HG02763 (cell line): Measurements from ENCODE around the gene TRPC4.

ENCODE experiments used
- ATAC-seq: cut with Tn5 transposase; IDR thresholded peaks from one replicate; pipeline ENCODE4 v1.9.1; 2021; ENCODE audit warnings: mild to moderate bottlenecking, moderate library complexity; ENCODE audit not compliant: unreplicated experiment

TRPC4 gene

DNA sequence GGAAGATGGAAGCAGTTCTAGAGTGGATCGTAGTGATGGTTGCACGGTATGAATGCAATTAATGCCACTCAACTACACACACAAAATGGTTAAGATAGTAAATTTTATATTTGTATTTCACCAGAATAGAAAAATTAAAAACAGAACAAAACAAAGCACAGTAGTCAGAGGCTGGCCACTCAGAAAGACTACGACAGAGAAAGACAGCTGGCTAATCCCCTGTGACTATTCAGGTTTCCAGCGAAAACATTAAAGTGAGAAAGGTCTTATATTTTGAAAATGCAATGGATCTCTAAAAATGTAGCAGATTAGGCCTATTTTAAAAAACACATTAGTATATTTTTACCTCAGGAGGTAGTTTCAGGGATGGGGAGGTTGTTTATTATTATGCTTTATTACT is 139.7 kb downstream of the TRPC4 start:
- ATAC-seq: no peak

DNA sequence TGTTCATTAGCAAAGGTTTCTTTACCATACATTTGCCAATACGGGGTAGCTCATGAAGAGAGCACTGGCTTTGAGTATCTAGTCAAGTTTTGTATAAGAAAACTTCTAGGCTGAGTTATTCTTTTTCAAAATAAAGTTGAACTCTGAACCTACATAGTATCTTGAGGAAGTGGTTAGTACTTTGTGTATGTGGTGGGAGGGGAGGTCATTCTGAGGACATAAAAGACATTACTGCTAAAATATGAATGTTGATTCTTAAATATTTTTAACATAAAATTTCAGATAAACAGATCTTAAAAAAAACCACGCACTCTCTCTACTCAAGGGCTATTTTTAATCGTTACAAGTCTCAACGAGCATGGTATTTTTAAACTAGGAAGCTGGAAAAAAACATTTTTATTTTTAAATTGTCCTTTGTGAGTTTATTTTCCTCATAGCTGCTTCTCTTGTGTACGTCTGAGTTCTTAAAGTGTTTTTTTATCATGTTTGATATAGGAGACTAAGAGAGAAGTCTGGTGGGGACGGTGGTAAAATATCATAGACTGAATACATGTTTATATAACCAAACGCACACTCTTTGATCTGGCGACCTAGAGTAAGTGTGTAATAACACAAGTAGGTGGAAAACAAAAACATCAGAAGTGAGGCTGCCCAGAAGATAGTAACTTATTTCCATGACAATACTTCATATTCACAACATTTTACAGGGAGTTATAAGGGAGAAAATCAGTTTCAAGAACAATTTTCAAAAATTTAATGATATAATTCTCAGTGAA is 153.0 kb downstream of the TRPC4 start:
- ATAC-seq: no peak

DNA sequence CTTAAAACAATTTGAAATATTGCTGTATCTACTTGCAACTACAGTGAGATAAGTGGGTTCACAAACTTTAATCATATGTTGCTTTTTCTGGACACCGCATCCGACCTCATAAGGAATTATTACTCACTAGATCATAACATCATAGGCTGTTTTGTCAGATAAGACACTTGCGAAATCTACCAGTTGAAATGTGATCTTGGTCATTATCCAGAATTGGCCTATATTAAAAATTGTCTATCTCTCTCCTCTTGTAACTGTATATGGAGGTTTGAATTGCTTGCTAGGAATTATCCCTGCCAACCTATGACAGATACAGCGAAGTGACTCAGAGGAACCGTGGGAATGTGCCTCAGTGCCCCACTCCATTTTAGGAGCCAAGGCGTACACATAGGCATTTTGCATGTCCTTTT is 154.0 kb downstream of the TRPC4 start:
- ATAC-seq: no peak

DNA sequence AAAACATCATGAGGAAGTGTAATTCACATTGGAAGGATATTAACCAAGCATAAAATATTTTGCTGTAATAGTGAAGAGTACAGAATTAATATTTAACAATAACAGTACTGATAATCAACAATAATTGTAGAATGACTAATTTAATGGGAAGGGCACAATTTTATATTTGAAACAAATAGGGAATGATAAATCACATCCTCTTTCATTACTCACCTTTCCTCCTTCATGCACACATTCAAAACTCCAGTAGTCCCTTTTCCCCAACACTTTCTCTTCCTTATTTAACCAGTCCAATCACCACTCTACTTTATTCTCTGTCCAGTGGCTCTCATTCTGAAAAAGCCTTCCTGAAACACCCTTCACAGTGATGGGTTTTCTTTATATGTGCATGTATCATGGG is 160.3 kb downstream of the TRPC4 start:
- no peak for ATAC-seq

DNA sequence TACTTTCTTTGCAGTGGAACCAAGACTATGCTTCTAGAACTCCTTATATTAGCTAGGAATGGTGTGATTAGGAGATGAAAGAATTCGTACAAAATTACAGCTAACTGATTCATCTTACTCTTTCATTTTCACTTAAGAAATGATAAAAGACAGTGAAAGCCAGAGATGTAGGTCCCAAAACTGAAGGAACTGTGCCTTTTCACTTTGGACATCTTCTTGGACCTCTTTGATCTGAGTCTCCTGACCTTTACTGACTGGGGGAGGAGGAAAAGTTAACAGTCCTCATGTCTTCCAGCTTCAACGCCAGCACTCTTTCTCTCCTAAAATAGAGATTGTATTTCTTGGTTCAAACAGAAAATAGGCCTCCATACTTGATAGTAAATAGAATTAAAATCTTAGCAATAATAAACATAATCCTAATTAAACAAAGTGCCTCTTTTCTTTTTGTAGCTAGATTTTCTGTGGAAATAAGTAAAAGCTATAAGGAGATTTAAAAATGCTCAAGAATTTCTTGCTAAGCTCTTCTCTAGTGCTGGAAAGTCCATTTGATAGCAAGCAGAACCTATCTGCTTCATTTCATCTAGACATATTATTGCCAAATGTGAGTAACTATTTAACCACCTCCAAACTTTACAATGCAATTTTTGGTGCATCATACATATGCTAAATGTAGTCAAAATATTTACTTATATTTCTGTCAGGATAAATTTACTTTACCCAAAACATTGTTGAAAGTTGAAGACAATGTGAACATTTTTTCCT is 161.7 kb downstream of the TRPC4 start:
- ATAC-seq: no peak

DNA sequence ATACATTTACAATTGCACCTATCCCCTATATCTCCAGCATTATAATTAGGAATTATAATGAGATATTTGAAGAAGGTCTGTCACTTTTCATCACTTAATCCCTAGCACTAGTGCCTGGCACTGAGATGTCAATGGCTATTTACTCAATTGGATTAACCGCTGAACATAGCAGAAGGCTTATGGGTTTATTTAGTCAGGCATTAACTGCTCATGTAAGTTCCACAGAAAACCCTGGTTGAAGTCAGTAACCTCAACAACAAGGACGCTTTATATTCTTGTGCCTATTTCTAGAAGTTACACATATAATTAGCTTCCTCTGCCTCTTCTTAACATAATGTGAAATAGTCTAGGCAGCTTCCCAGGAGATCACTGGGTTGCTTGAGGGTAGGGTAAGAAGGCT is 163.5 kb downstream of the TRPC4 start:
- no peak for ATAC-seq

DNA sequence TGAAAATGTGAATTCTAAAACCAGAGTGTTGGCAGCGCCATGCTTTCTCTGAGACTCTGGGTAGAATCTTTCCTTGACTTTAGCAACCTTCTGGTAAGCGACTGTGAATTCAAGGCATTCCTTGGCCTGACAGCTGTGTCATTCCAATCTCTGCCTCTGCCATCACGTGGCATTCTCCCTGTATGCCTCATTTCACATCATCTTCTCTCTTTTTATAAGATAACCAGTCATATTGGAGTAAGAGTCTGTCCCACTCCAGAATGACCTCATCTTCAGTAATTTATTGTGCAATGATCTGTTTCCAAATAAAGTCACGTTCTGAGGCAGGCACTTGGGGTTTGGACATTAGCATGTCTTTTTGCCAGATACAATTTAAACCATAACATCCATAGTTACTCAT is 167.6 kb downstream of the TRPC4 start:
- no peak for ATAC-seq

DNA sequence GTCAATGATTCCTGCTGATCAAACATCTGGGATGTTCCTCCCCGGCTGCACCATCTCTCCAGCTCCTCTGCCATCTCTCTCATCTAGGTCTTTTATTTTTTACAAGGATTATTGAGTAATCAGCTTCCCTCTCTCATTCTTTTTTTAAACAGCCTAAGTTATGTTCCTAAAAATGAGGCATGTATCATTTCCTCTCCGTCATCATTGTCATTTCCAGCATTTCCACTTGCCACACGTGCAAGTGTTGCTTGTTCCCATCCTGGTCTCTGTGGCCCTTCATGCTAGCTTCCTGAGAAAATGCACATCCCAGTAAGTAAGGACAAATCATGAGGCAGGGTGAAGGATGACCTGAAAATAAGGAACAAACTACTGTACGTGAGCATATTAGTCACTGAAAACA is 168.3 kb downstream of the TRPC4 start:
- no peak for ATAC-seq

DNA sequence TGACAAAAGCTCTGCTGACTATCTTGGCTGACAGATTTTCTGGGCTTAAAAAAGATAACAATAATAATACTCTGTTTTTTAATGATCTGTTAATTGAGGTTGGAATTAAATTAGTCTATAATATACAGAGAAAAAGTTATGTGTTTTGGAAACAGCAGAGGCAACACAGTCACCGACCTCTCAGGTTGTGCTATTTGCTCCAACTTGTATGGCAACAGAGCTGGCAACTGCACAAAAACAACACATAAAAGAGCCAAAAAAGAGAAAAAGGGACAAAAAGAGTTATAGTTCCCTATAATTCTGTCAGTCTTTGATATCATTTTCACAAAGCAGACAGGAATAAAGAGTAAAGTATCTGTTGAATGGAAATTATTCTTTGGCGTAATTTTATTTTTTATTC is 168.7 kb downstream of the TRPC4 start:
- no peak for ATAC-seq

DNA sequence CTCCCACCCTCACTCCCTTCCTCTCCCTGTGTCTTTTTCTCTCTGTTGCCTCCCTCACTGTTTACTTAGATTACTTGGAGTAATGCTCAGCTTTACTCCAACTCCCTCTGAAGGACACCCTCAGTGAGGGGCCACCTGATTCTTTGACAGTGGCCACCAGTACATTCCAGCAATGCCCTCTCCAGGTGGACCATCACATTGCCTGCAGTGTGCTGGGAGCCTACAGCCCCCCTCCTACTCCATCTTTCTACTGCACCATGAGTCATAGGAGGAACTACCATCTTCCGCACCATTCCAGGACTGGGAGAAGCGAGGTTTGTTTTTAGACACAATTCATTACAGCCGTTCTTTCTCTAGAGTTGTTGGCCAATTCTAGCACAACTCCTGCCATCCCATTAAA is 174.4 kb downstream of the TRPC4 start:
- ATAC-seq: no peak

DNA sequence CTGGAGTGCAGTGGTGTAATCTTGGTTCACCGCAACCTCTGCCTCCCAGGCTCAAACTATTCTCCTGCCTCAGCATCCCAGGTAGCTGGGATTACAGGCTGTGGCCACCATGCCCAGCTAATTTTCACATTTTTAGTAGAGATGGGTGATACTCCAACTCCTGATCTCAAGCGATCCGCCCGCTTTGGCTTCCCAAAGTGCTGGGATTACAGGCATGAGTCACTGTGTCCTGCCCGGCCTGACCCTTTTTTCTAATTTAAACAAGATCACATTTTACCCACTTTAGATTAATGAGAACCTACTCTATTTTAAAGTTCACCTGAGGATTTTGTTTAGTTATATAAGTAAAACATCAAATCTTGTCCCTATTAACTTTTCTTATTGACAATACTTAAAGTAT is 179.2 kb downstream of the TRPC4 start:
- ATAC-seq: no peak

DNA sequence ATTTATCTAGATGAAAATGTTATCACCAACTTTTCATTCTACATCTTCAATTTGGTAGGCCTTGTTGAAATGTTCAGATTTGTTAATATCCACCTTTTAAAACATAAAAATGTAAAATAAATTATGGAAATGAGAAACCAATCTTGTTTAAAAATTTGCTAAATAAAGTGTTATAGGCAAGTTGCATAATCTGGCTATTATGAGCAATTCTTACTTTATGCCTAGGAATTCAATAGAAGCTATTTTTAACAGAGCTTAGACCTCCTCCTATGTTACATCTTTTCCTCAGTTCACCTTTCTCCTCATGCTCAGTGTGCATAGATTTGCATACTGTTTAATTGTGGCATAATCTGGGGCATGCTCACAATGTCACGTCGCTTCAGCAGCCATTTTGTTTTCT is 183.1 kb downstream of the TRPC4 start:
- no peak for ATAC-seq

DNA sequence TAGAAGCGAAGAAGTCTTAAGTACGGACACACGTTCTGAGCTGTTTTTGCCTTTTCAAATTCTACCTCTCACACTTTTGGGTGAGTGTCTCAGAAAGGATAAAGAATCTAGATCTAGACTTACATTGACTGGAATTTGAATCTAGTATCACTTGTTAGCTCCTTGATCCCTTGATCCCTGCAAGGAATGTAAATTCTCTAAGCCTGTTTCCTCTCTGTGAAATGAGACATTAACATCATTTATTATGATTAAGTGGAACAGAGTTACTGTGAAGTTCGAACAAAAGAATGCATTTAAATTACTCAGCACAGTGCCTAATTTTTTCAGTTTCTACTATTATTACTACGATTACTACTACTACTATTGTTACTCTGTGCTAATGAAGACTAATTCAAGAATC is 184.4 kb downstream of the TRPC4 start:
- no peak for ATAC-seq

DNA sequence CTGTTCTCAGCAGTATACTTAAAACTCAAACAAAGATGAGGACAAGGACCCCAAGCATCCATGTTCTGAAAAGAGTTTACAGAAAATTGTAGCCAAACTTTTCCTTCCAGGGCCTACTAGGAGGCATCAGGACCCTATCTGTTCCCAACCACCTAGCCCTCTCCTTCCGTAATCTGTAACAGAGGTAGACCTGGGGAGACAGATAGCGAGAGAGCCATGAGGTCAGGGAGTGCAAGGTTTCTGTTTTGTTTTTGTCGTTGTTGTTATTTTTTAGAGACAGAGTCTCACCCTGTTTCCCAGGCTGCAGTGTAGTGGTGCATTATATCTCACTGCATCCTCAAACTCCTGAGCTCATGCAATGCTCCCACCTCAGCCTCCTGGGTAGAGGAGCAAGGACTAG is 187.1 kb downstream of the TRPC4 start:
- ATAC-seq: no peak

DNA sequence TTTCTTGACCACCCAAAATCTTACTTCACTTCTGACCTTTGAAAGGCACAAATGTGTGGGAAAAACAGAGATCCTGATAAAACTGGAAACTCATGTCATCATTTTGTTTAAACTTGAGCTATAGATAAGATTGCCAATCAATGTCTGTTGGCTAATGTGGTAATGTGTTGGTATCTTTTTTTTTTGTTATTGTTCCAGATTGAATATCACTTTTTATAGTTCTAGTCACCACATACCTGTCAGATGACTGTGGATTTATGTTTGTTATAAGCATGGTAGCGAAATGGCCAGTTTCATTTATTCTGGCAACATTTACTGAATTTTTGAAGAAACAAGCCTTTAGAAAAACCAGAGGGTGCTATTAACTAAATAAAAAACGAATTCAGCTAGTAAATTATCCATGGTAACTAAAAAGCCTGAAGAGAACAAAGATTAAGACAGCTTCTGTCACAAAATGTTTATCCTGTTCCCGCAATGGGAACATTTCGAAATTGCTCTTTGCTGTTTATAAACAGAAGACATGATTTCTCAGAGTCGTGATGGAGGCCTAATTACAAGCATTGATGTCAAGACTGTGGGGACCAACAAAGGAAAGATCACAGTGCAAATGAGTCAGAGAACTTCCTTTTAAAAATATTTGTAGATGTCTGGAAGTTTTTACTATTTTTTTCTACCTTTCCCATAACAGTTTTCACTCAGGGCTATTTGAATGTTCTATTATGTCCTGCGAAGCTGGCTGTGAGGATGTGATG is 188.1 kb downstream of the TRPC4 start:
- no peak for ATAC-seq

DNA sequence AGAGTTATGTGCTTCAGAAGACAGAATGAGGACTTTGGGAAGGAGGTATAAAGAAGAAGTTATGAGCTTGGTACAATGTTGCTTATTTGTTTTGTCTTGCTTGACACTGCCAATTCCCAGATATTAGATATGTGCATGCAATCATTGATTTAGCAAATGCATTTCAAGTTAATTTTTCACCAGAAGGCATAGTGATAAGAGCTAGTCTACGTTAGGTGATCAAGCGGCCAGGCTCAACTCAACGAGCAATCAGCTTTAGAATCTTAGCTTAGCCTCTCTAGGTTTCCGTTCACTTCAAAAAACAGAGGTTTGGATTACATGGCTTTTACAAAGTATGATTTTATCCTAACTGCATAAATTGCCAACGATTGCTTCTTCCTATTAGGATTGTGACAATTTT is 189.4 kb downstream of the TRPC4 start:
- no peak for ATAC-seq

DNA sequence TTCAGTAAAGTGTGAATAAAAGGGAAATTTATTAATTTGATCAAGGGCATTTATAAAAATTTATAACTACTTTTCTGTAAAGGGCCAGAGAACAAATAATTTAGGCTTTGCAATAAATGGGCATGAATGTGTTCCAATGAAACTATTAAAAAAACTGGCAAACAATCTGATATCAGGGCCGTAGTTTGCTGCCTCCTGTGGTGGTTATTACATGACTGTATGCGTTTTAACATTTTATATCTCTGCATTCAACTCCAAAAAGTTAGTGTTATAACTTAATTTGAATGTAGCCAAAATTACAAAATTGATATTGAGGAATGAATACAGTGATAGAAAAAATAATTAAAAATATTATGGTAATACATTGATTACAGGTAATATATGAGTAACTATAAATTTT is 190.5 kb downstream of the TRPC4 start:
- no peak for ATAC-seq

DNA sequence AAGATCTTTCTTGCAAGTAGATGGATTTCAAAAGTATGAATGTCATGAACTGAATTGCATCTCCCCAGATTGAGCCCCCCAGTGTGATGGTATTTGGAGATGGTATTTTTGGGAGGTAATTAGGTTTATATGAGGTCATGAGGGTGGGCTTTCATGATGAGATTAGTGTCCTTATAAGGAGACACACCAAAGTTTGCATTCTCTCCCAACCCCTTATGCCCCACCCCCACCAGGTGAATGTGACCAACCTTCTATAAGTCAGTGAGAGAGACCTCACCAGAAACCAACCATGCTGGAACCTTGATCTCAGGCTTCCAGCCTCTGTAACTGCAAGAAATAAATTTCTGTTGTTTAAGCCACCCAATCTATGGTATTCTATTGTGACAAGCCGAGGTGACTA is 199.7 kb downstream of the TRPC4 start:
- no peak for ATAC-seq

DNA sequence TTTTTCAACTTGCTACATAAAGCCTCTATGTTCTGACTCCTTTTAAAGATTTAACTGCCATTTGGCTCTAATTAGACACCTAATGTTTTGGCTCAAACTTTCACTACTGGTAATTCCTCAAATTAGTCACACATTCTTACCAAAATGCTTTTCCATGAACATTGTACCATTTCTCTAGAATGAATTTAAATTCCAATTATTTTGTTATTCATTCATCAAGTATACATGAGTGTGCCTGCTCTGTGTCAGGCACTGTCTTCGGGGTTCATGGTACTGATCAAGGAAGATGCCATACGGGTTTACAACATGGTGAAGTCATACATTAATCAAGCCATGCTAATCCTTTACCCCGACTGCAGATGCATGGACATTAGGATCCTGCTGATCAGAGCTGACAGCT is 201.9 kb downstream of the TRPC4 start:
- no peak for ATAC-seq

DNA sequence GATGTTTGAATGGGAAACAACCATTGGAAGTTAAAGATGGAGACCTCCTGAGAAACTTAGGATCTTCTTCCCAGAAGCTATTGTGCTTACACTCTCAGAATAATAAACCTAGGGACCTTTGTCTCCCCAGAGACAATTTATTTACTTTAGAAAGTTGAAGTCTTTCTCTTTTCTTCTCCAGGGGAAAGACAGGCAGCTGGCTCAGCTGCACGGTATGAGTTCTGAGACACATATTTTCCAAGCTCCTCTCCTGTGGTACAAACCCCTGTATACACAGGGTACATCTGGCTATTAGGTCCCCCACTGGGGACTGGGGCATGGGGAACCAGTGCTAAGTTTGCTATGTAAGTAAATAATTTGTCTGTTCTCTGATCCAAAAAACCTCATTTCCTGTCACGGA is 203.5 kb downstream of the TRPC4 start:
- no peak for ATAC-seq

DNA sequence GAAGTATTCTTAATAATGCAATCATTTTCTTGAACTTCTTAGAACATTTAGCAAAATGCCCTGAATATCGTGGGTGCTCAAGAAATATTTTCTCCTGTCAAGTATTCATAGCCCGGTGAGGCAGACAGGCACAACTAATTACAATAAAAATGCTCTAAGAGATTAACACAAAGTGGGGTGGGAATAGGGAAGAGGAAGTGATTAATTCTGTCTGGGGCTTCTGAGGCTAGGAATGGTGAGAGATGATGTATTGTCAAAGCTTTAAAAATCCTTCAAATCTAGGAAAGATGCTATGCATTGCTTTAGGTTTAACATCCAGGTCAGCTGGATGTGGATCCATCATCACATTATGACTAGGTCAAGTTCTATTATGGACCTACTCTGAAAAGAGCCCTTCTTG is 204.2 kb downstream of the TRPC4 start:
- ATAC-seq: no peak

DNA sequence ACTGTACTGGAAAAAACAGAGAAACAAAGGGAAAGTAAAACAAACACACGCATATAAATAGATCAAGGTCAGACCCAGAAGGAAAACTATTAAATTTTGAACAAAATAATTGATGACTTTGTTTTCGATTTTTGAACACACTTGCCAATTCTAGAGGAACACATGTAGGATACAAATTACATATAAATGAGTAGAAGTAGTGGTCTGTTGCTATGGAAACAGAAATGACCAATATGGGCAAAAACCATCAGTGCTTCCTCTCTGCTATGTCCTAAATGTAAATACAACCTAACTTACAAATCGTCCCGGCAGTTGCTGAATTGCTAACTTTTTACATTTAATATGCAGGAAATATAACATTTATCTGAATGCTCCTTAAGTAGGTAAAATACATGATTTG is 205.8 kb downstream of the TRPC4 start:
- ATAC-seq: no peak
